HEK293T (cell line): ENCODE results near the gene AMY1A.
"Not testable (repeated sequence)": the region's sequence is repeated elsewhere in the genome, so short reads cannot be mapped to it uniquely, and the experiment has no call there.

ENCODE experiments used
- ARNT ChIP-seq: fragments of 450-650 bp; IDR thresholded peaks from 2 replicates; pipeline ENCODE4 v1.6.1; 2017; ENCODE audit warnings: mild to moderate bottlenecking
- CTBP1 ChIP-seq: fragments of 450-650 bp; IDR thresholded peaks from 2 replicates; pipeline ENCODE4 v1.6.1; 2016; ENCODE audit warnings: borderline replicate concordance
- ELF4 ChIP-seq: fragments of 450-650 bp; IDR thresholded peaks from 2 replicates; pipeline ENCODE4 v1.6.1; 2017; ENCODE audit warnings: antibody characterized with exemption
- FOXK2 ChIP-seq: fragments of 450-650 bp; IDR thresholded peaks from 2 replicates; pipeline ENCODE4 v1.6.1; 2016; ENCODE audit warnings: mild to moderate bottlenecking
- FOXM1 ChIP-seq: fragments of 450-650 bp; IDR thresholded peaks from 2 replicates; pipeline ENCODE4 v1.6.1; 2017; ENCODE audit warnings: mild to moderate bottlenecking, borderline replicate concordance
- HDGF ChIP-seq: fragments of 450-650 bp; IDR thresholded peaks from 2 replicates; pipeline ENCODE4 v1.6.1; 2017; ENCODE audit warnings: antibody characterized with exemption, borderline replicate concordance
- L3MBTL2 ChIP-seq: fragments of 450-650 bp; conservative IDR thresholded peaks from 2 replicates; pipeline ENCODE4 v1.6.1; 2016; ENCODE audit warnings: mild to moderate bottlenecking
- LEF1 ChIP-seq: fragments of 450-650 bp; IDR thresholded peaks from 2 replicates; pipeline ENCODE4 v1.6.1; 2017; ENCODE audit warnings: mild to moderate bottlenecking, borderline replicate concordance
- NFRKB ChIP-seq: fragments of 450-650 bp; IDR thresholded peaks from 2 replicates; pipeline ENCODE4 v1.6.1; 2016; ENCODE audit warnings: mild to moderate bottlenecking, moderate library complexity
- SP1 ChIP-seq: fragments of 450-650 bp; IDR thresholded peaks from 2 replicates; pipeline ENCODE4 v1.6.1; 2017
- SUZ12 ChIP-seq: fragments of 450-650 bp; IDR thresholded peaks from 2 replicates; pipeline ENCODE4 v1.6.1; 2016; ENCODE audit warnings: mild to moderate bottlenecking
- TARDBP ChIP-seq: fragments of 450-650 bp; IDR thresholded peaks from 2 replicates; pipeline ENCODE4 v1.6.1; 2016
- ZNF384 ChIP-seq: fragments of 450-650 bp; IDR thresholded peaks from 2 replicates; pipeline ENCODE4 v1.6.1; 2016

DNA sequence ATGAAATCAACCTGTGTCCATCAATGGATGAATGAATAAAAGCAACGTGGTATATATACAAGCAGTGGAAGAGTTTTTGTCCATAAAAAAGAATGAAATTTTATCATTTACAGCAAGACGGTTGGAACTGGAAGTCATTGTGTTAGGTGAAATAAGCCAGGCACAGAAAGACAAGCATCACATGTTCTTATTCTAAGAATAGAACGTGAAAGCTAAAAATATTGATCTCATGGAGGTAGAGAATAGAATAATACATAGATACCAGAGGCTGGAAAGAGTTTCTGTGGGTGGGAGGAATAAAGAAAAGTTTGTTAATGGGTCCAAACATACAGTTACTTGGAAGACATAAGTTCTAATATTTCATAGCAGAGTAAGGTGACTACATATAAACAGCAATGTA is 54.8 kb downstream of the AMY1A start:
- not testable (repeated sequence) for TF ChIP-seq FOXM1, SUZ12, LEF1, NFRKB, SP1, FOXK2, ELF4, HDGF, ARNT, TARDBP, L3MBTL2, CTBP1, ZNF384
